Activated gamma-delta T cell treated with anti-CD3 and anti-CD28 coated beads, Interleukin-2, amount 50 U/mL, for 16 hours (primary cell): ENCODE measurements around the gene GALNT16.
A peak's percentile ranks its signal among the peaks of the same experiment; 100 is the strongest.
"Not testable (repeated sequence)": the region's sequence is repeated elsewhere in the genome, so short reads cannot be mapped to it uniquely, and the experiment has no call there.

ENCODE experiments used
- DNase-seq: peaks from one replicate; pipeline ENCODE4 v3.0.0-alpha.2; 2020; ENCODE audit warnings: low read depth

GALNT16 gene

GRCh38 chr14:69363964-69364363 is 104.0 kb downstream of the GALNT16 start:
- DNase-seq = no peak

GRCh38 chr14:69364378-69364777 is 104.4 kb downstream of the GALNT16 start:
- DNase-seq = no peak

- DNase-seq = no peak
Observed at GRCh38 chr14:69366069-69366468, 106.1 kb downstream of the GALNT16 start.

- DNase-seq = no peak
Observed at GRCh38 chr14:69366761-69367160, 106.8 kb downstream of the GALNT16 start.

GRCh38 chr14:69368381-69368780 is 108.4 kb downstream of the GALNT16 start:
- DNase-seq = no peak

- no peak for DNase-seq
Observed at GRCh38 chr14:69370061-69370460, 110.1 kb downstream of the GALNT16 start.

- no peak for DNase-seq
Observed at GRCh38 chr14:69372146-69372545, 112.2 kb downstream of the GALNT16 start.

- DNase-seq = no peak
Observed at GRCh38 chr14:69373104-69373503, 113.1 kb downstream of the GALNT16 start.

GRCh38 chr14:69374235-69374634 is 114.3 kb downstream of the GALNT16 start:
- DNase-seq = no peak

GRCh38 chr14:69375182-69375581 is 115.2 kb downstream of the GALNT16 start:
- no peak for DNase-seq

GRCh38 chr14:69375722-69376121 is 115.8 kb downstream of the GALNT16 start:
- no peak for DNase-seq

GRCh38 chr14:69376439-69376838 is 116.5 kb downstream of the GALNT16 start:
- DNase-seq = no peak

- no peak for DNase-seq
Observed at GRCh38 chr14:69378274-69378673, 118.3 kb downstream of the GALNT16 start.

- DNase-seq = no peak
Observed at GRCh38 chr14:69387311-69387710, 127.4 kb downstream of the GALNT16 start.

GRCh38 chr14:69391400-69391799 is 131.4 kb downstream of the GALNT16 start:
- DNase-seq = not testable (repeated sequence)

GRCh38 chr14:69392481-69392880 is 132.5 kb downstream of the GALNT16 start:
- no peak for DNase-seq

- DNase-seq = no peak
Observed at GRCh38 chr14:69395929-69396328, 136.0 kb downstream of the GALNT16 start.

- peak; percentile 92 for DNase-seq
Observed at GRCh38 chr14:69398053-69398817, 138.3 kb downstream of the GALNT16 start, which contains the start of the genes ERH and SLC39A9. Gene ERH, minus strand, starts transcription at chr14:69398299. Its CDS starts 66 bp downstream, at chr14:69398233. Gene SLC39A9, plus strand, starts transcription at chr14:69398692. Its CDS starts 678 bp downstream, at chr14:69399370.

- DNase-seq = no peak
Observed at GRCh38 chr14:69398818-69399210, 138.9 kb downstream of the GALNT16 start.

GRCh38 chr14:69399750-69400149 is 139.8 kb downstream of the GALNT16 start:
- no peak for DNase-seq

- DNase-seq = no peak
Observed at GRCh38 chr14:69400154-69400553, 140.2 kb downstream of the GALNT16 start.

GRCh38 chr14:69401841-69402240 is 141.9 kb downstream of the GALNT16 start:
- DNase-seq = no peak

GRCh38 chr14:69404478-69404877 is 144.5 kb downstream of the GALNT16 start:
- no peak for DNase-seq

- no peak for DNase-seq
Observed at GRCh38 chr14:69404883-69405282, 144.9 kb downstream of the GALNT16 start.
